ENCODE results near the gene LRRC8E.

The LRRC8E gene

GRCh38 chr19:7934766-7935165 lies 46.5 kb downstream of the LRRC8E start:
- TF ChIP-seq SIN3A (IDR thresholded peaks at IDR 0.05; ENCODE audit: borderline replicate concordance, insufficient read depth, low read length) (no peak), REST (IDR thresholded peaks at IDR 0.05; ENCODE audit: insufficient read depth in 1 of 2, low read depth in 2 of 2, low read length in 2 of 2) (no peak), POLR2AphosphoS5 (IDR thresholded peaks at IDR 0.05; ENCODE audit: low read depth, low read length) (no peak), FOXP2 (optimal IDR thresholded peaks at IDR 0.05; ENCODE audit: borderline replicate concordance, extremely low read depth, extremely low read length, insufficient read depth) (no peak), TAF1 (IDR thresholded peaks at IDR 0.05; ENCODE audit: borderline replicate concordance, insufficient read depth, low read length) (no peak)

DNA sequence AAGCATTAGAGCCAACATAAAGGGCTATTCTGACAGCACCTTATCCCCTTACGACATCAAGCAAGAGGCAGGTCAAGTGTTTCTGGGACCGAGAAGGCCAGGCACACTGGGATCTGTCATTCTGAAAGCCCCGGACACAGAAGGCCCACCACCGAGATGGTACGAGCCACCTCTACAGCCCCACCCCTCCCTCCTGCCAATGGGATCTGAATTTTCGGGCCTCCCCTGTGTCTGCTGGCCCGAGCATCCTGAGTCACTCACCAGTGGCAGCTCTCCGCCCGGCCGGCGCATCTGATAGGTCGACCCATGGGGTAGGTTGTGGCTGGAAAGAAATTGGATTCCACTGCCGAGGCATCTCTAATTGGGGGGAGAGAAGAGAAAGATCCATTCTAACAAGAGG lies 52.5 kb downstream of the LRRC8E start:
- TF ChIP-seq SIN3A (IDR thresholded peaks at IDR 0.05; ENCODE audit: borderline replicate concordance, insufficient read depth, low read length) (no peak), TAF1 (IDR thresholded peaks at IDR 0.05; ENCODE audit: borderline replicate concordance, insufficient read depth, low read length) (no peak), REST (IDR thresholded peaks at IDR 0.05; ENCODE audit: insufficient read depth in 1 of 2, low read depth in 2 of 2, low read length in 2 of 2) (no peak), FOXP2 (optimal IDR thresholded peaks at IDR 0.05; ENCODE audit: borderline replicate concordance, extremely low read depth, extremely low read length, insufficient read depth) (no peak), POLR2AphosphoS5 (IDR thresholded peaks at IDR 0.05; ENCODE audit: low read depth, low read length) (no peak)

GRCh38 chr19:7941895-7942596 lies 53.7 kb downstream of the LRRC8E start:
- TF ChIP-seq TAF1 (IDR thresholded peaks at IDR 0.05; ENCODE audit: borderline replicate concordance, insufficient read depth, low read length): no peak
- no peak for TF ChIP-seq FOXP2 (optimal IDR thresholded peaks at IDR 0.05; ENCODE audit: borderline replicate concordance, extremely low read depth, extremely low read length, insufficient read depth)
- no peak for TF ChIP-seq POLR2AphosphoS5 (IDR thresholded peaks at IDR 0.05; ENCODE audit: low read depth, low read length)
- TF ChIP-seq SIN3A (IDR thresholded peaks at IDR 0.05; ENCODE audit: borderline replicate concordance, insufficient read depth, low read length): no peak
- no peak for TF ChIP-seq REST (IDR thresholded peaks at IDR 0.05; ENCODE audit: insufficient read depth in 1 of 2, low read depth in 2 of 2, low read length in 2 of 2)

GRCh38 chr19:7942981-7943443 lies 54.7 kb downstream of the LRRC8E start:
- no peak for TF ChIP-seq POLR2AphosphoS5 (IDR thresholded peaks at IDR 0.05; ENCODE audit: low read depth, low read length)
- no peak for TF ChIP-seq FOXP2 (optimal IDR thresholded peaks at IDR 0.05; ENCODE audit: borderline replicate concordance, extremely low read depth, extremely low read length, insufficient read depth)
- TF ChIP-seq SIN3A (IDR thresholded peaks at IDR 0.05; ENCODE audit: borderline replicate concordance, insufficient read depth, low read length): no peak
- TF ChIP-seq REST (IDR thresholded peaks at IDR 0.05; ENCODE audit: insufficient read depth in 1 of 2, low read depth in 2 of 2, low read length in 2 of 2): no peak
- TF ChIP-seq TAF1 (IDR thresholded peaks at IDR 0.05; ENCODE audit: borderline replicate concordance, insufficient read depth, low read length): no peak

Data from PFSK-1 (cell line).